Measurements from ENCODE around the gene ZC3HAV1. TPM values are rescaled to one million over a fixed set of nuclear protein-coding genes. Genes with fewer than 3 reads are reported as not detected.

The ZC3HAV1 gene
- total and polyA plus RNA-seq, 2 experiments from 2014 or later: 24.8 to 56.8 TPM

- no peak for TF ChIP-seq ZNF462 (CRISPR knock-in tag; IDR thresholded peaks at IDR 0.05)
Measured at GRCh38 chr7:139104091-139104450, 5.4 kb downstream of the ZC3HAV1 start (continued).

- Mint-ChIP-seq H3K4me3 (no peak overlapping the region), H3K4me1 (peaks cover 8% of the 10 kb centered on the region), H3K27ac (no peak overlapping the region; the same call in 1 of the 2 replicates), H3K9me3 (peaks cover 22% of the 10 kb centered on the region), H3K36me3 (ENCODE audit: low read depth) (peaks cover 43% of the 10 kb centered on the region), H3K27me3 (ENCODE audit: insufficient read depth, low read depth, poor library complexity) (peaks cover 14% of the 10 kb centered on the region)
- peaks cover 84% of the 10 kb centered on the region for H3K79me2 ChIP-seq (replicated peaks; ENCODE audit: insufficient read depth)
- peaks cover 8% of the 10 kb centered on the region; the same call in 1 of the 2 replicates for H3K27me3 ChIP-seq (ENCODE audit: insufficient read depth)
- H3K27ac ChIP-seq (ENCODE audit: low read depth): peak overlapping the region; percentile 63; the same call in 1 of the 2 replicates
- H3K4me3 ChIP-seq: no peak overlapping the region
- no peaks in the 10 kb centered on the region; the same call in 1 of the 2 replicates for H3K36me3 ChIP-seq (ENCODE audit: insufficient read depth)
- TF ChIP-seq EZH2 (IDR thresholded peaks at IDR 0.05; ENCODE audit: low read depth, unreplicated experiment): no peak
- TF ChIP-seq CTCF (conservative IDR thresholded peaks at IDR 0.05; ENCODE audit: low read depth in 2 of 2): no peak
- TF ChIP-seq EZH2phosphoT487 (IDR thresholded peaks at IDR 0.05; ENCODE audit: unreplicated experiment): no peak
- TF ChIP-seq ZNF462 (CRISPR knock-in tag; IDR thresholded peaks at IDR 0.05): no peak
- no peak for TF ChIP-seq STAT1 (IDR thresholded peaks at IDR 0.05; ENCODE audit: unreplicated experiment)
- H3K4me2 ChIP-seq: no peak overlapping the region
- peaks cover 9% of the 10 kb centered on the region for H3K4me1 ChIP-seq (ENCODE audit: insufficient read depth)
- no peak overlapping the region for H2AFZ ChIP-seq
- peaks cover 5% of the 10 kb centered on the region; the same call in 1 of the 2 replicates for H4K20me1 ChIP-seq (replicated peaks; ENCODE audit: insufficient read depth)
- H3F3A ChIP-seq (replicated peaks; ENCODE audit: low read depth): no peaks in the 10 kb centered on the region
- ATAC-seq (no peak), DNase-seq (ENCODE audit: low spot score) (no peak)
- no peaks in the 10 kb centered on the region for H3K9me2 ChIP-seq (ENCODE audit: insufficient read depth)
Measured at GRCh38 chr7:139103057-139103815, 6.3 kb downstream of the ZC3HAV1 start.
